GM21717 (cell line): Measurements from ENCODE around the gene RNF4.
A peak's percentile ranks its signal among the peaks of the same experiment; 100 is the strongest.
"Not testable (repeated sequence)": the region's sequence is repeated elsewhere in the genome, so short reads cannot be mapped to it uniquely, and the experiment has no call there.

ENCODE experiments used
- ATAC-seq: cut with Tn5 transposase; IDR thresholded peaks from one replicate; pipeline ENCODE4 v1.9.1; 2021; ENCODE audit warnings: mild to moderate bottlenecking, moderate library complexity; ENCODE audit not compliant: unreplicated experiment

The RNF4 gene

GRCh38 chr4:2516635-2517034 lies 47.7 kb downstream of the RNF4 start:
- ATAC-seq, result no peak

- no peak for ATAC-seq
Measured at GRCh38 chr4:2526559-2526958, 57.7 kb downstream of the RNF4 start.

GRCh38 chr4:2534904-2535375 lies 66.0 kb downstream of the RNF4 start:
- no peak for ATAC-seq

GRCh38 chr4:2535376-2536192 lies 66.7 kb downstream of the RNF4 start:
- ATAC-seq, result peak; percentile 22

DNA sequence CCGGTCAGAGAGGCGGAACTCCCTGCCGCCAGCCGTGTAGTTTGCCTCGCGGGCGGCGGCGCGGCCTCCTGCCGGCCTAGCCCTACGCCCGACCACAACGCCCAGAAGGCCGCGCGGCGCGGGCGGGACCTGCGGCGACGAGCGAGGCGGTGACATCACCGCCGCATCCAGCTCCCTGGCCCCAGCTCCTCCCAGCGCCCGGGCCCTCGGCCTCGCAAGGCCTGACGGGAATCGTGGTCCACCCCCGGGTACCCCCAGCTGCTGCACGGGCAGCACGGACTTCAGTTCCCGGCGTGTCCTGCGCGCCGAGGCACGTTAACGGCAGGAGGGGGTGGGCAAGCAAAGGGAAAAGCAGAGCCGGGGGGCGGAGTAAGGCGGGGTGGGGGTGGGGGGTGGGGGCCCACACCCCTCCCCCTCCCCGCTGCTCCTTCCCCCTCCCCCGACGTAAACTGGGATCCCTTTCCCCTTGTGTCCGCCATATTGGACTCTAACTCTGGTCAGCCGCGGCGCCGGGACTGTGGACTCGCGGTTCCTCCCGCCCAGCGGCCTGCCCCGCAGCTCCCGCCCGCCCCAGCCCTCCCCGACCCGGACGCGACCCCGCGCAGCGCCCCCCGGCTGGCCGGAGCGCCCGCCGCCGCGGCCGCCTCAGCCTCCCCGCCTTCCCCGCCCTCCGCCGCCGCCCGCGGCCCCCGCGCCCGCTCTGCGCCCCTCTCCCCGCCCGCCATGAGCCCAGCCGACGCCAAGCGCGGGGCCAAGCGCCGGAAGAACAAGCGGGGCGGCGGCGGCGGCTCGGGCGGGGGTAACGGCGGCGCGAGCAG lies 67.5 kb downstream of the RNF4 start, which contains the start of gene FAM193A:
FAM193A (plus strand) TSS at position 455 of the 818 bp plus-strand sequence; CDS start at position 724, 269 bp downstream.
- ATAC-seq, result peak; percentile 89

- peak; percentile 25 for ATAC-seq
Measured at GRCh38 chr4:2537011-2537830, 68.3 kb downstream of the RNF4 start.

- ATAC-seq, result not testable (repeated sequence)
Measured at GRCh38 chr4:2543580-2544191, 74.8 kb downstream of the RNF4 start.

DNA sequence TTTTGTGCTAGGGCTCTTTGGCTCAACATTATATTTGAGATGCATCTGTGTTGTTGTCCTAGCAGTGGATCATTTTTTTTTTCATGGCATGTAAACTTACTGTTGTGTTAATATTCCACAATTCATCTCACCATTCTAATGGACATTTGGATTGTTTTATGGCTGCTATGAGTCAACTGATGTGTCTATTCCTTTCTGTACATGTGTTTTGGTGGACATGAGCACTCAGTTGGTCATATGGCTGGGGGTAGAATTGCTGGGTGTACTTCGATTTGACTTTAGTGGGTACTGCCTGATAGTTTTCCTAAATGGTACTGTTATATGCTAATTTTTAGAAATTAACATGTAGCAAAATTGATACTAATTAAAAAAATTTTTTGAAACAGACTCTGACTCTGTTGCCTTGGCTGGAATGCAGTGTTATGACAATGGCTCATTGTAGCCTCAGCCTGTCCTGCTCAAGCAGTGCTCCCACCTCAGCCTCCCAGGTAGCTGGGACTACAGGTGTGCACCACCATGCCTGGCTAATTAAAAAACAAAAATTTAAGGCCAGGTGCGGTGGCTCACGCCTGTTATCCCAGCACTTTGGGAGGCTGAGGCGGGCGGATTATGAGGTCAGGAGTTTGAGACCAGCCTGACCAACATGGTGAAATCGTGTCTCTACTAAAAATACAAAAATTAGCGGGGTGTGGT lies 76.6 kb downstream of the RNF4 start:
- no peak for ATAC-seq

DNA sequence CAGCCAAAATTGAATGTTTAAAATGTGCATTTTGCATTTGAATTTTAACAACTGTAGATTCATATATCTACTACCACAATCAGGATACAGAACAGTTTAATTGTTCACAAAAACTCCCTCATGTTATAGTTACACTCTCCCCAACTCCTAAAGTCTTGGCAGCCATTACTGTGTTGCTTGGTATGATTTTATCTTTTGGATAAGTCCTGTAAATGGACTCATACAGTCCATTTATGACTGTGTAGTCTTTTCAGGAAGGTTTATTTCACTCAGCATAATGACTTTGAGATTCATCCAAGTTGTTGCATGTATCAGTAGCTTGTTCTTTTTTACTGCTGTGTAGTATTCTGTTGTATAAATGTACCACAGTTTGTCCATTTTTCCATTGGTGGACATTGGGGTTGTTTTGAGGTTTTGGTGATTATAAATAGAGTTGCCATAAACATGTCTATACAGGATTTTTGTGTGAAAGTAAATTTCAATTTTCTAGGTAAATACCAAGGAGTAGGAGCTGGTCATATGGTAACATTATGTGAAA lies 77.4 kb downstream of the RNF4 start:
- ATAC-seq, result no peak

GRCh38 chr4:2546961-2547691 lies 78.2 kb downstream of the RNF4 start:
- not testable (repeated sequence) for ATAC-seq

- no peak for ATAC-seq
Measured at GRCh38 chr4:2551118-2551517, 82.2 kb downstream of the RNF4 start.

DNA sequence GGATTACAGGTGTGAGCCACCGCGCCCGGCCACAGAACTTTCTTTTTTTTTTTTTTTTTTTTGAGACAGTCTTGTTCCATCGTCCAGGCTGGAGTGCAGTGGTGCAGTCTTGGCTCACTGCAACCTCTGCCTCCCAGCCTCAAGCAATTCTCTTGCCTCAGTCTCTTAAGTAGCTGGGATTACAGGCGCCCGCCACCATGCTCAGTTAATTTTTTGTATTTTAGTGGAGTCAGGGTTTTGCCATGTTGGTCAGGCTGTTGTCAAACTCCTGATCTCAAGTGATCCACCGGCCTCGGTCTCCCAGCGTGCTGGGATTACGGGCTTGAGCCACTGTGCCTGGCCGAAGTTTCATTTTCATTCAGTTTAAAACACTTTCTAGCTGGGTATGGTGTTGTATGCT lies 83.9 kb downstream of the RNF4 start:
- ATAC-seq, result no peak

- no peak for ATAC-seq
Measured at GRCh38 chr4:2558301-2558700, 89.4 kb downstream of the RNF4 start.

DNA sequence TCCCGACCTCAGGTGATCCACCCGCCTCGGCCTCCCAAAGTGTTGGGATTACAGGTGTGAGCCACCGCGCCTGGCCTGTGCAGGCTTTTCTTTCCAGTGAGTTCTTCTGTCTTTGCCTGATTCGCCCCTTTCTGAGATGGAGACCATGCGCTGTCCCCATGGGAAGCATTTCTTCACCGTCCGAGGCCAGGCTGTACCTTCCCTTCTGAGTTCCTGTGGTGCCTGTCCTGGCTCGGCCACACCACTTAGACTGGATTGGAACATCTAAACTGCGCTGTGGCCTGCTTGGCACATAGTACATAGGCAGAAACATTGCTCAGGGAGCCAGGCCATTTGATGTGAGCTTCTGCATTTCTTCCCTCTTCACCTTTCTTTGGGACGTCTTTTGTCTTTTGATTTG lies 91.3 kb downstream of the RNF4 start:
- ATAC-seq, result no peak
